H1 (cell line): ENCODE results near the gene FSIP1. TPM values are rescaled to one million over a fixed set of nuclear protein-coding genes. Genes with fewer than 3 reads are reported as not detected.

ENCODE experiments used
- CTCF ChIA-PET: fragments of 300-600 bp; sonication (Branson Sonifier 250); formaldehyde crosslinking; loops from one replicate; lab custom pipeline; 2021; ENCODE audit not compliant: partially characterized antibody; lab: Charles Lee
- POLR2A ChIA-PET: fragments of 300-600 bp; sonication (Branson Sonifier 250); formaldehyde crosslinking; loops from one replicate; lab custom pipeline; 2021; ENCODE audit warnings: inconsistent platforms; ENCODE audit not compliant: partially characterized antibody; lab: Charles Lee
- DNase-seq, 2 experiments: peaks; one replicate each; pipeline versions ENCODE4 v3.0.0 to v3.0.0-alpha.2; 2010 to 2022; ENCODE audit warnings: low spot score in 2 of 2, low read depth in 1 of 2, mixed read lengths in 1 of 2
- FAIRE-seq: peaks from 2 replicates; lab custom pipeline; 2011; peaks lifted over from hg19 to GRCh38; lab: Jason Lieb, UNC
- H2AFZ ChIP-seq: 2 replicates; pipeline ENCODE4 v1.8.1; 2012; ENCODE audit warnings: low read length, inconsistent platforms
- H2AK5ac ChIP-seq: 2 replicates; pipeline ENCODE4 v1.6.1; 2013; ENCODE audit warnings: low read depth, low read length
- H2BK120ac ChIP-seq: replicated peaks from 2 replicates; pipeline ENCODE3; 2013; ENCODE audit warnings: low read depth, low read length, inconsistent platforms
- H2BK12ac ChIP-seq: 2 replicates; pipeline ENCODE4 v1.6.1; 2013; ENCODE audit warnings: low read depth, low read length
- H2BK15ac ChIP-seq: 2 replicates; pipeline ENCODE4 v1.6.1; 2013; ENCODE audit warnings: low read length
- H2BK20ac ChIP-seq: 2 replicates; pipeline ENCODE4 v1.6.1; 2013; ENCODE audit warnings: low read length
- H2BK5ac ChIP-seq: 2 replicates; pipeline ENCODE4 v1.6.1; 2013; ENCODE audit warnings: low read depth, low read length
- H3K14ac ChIP-seq: 2 replicates; pipeline ENCODE4 v1.6.1; 2013; ENCODE audit warnings: inconsistent platforms; ENCODE audit not compliant: insufficient read length
- H3K18ac ChIP-seq: 2 replicates; pipeline ENCODE4 v1.6.1; 2013; ENCODE audit warnings: low read length; ENCODE audit errors: extremely low read depth
- H3K23ac ChIP-seq: 2 replicates; pipeline ENCODE4 v1.6.1; 2013; ENCODE audit warnings: inconsistent platforms; ENCODE audit not compliant: insufficient read length
- H3K23me2 ChIP-seq: 2 replicates; pipeline ENCODE4 v1.6.1; 2013; ENCODE audit warnings: low read depth, low read length
- H3K27ac ChIP-seq: 2 replicates; pipeline ENCODE4 v1.6.1; 2011; ENCODE audit warnings: low read depth, low read length, inconsistent platforms
- H3K27me3 ChIP-seq, 4 experiments: replicated peaks in 1 of 4; 1 replicate in 1 of 4; 2 replicates in 3 of 4; pipeline versions ENCODE4 v1.6.1 to v1.8.1; 2011 to 2013; ENCODE audit warnings: low read length in 3 of 4, mild to moderate bottlenecking in 3 of 4, inconsistent platforms in 2 of 4, mixed read lengths in 2 of 4, moderate library complexity in 1 of 4; ENCODE audit not compliant: control insufficient read depth in 3 of 4, insufficient read depth in 3 of 4; ENCODE audit errors: extremely low read depth in 1 of 4
- H3K36me3 ChIP-seq, 4 experiments: 2 replicates each; pipeline versions ENCODE4 v1.6.1 to v1.8.1; 2011 to 2013; ENCODE audit warnings: mild to moderate bottlenecking in 4 of 4, low read length in 3 of 4, moderate library complexity in 2 of 4, control low read depth in 1 of 4, inconsistent platforms in 1 of 4; ENCODE audit not compliant: insufficient read depth in 4 of 4, control insufficient read depth in 2 of 4
- H3K4ac ChIP-seq: replicated peaks from 2 replicates; pipeline ENCODE3; 2013; ENCODE audit warnings: low read length, low read depth, mixed read lengths, inconsistent platforms; ENCODE audit not compliant: insufficient read length
- H3K4me1 ChIP-seq, 4 experiments: replicated peaks in 1 of 4; 1 replicate in 1 of 4; 2 replicates in 3 of 4; pipeline versions ENCODE4 v1.6.1 to v1.8.1; 2011 to 2013; ENCODE audit warnings: low read length in 3 of 4, inconsistent platforms in 2 of 4, mixed read lengths in 1 of 4; ENCODE audit not compliant: insufficient read depth in 4 of 4, control insufficient read depth in 3 of 4
- H3K4me2 ChIP-seq, 2 experiments: 2 replicates each; pipeline versions ENCODE4 v1.6.1 to v1.8.1; 2011 to 2013; ENCODE audit warnings: low read depth in 2 of 2, low read length in 2 of 2, control low read depth in 1 of 2, inconsistent platforms in 1 of 2, mild to moderate bottlenecking in 1 of 2; ENCODE audit not compliant: insufficient read depth in 1 of 2
- H3K4me3 ChIP-seq, 4 experiments: fragments of 200-600, 300-600 bp in 1 of 4; sonication (generic), shearing (Covaris generic), sonication (Bioruptor Twin) in 1 of 4; 2 replicates each; pipeline versions ENCODE4 v1.5.1 to v1.8.1; 2011 to 2016; ENCODE audit warnings: low read length in 4 of 4, low read depth in 3 of 4, control low read depth in 2 of 4, inconsistent platforms in 2 of 4, mild to moderate bottlenecking in 2 of 4, mixed read lengths in 1 of 4, moderate library complexity in 1 of 4; ENCODE audit not compliant: insufficient read depth in 2 of 4; ENCODE audit errors: extremely low read depth in 1 of 4
- H3K56ac ChIP-seq: replicated peaks from 2 replicates; pipeline ENCODE3; 2013; ENCODE audit warnings: low read depth, mild to moderate bottlenecking, mixed read lengths, low read length, inconsistent platforms; ENCODE audit not compliant: insufficient read length
- H3K79me1 ChIP-seq: 2 replicates; pipeline ENCODE4 v1.6.1; 2013; ENCODE audit warnings: low read depth, low read length, control low read depth
- H3K79me2 ChIP-seq, 2 experiments: 2 replicates each; pipeline versions ENCODE4 v1.6.1 to v1.8.1; 2012 to 2013; ENCODE audit warnings: low read length in 2 of 2, mild to moderate bottlenecking in 2 of 2, inconsistent platforms in 1 of 2; ENCODE audit not compliant: insufficient read depth in 2 of 2, control insufficient read depth in 1 of 2
- H3K9ac ChIP-seq, 4 experiments: replicated peaks in 1 of 4; 1 replicate in 1 of 4; 2 replicates in 3 of 4; pipeline versions ENCODE4 v1.6.1 to v1.8.1; 2011 to 2013; ENCODE audit warnings: low read depth in 3 of 4, low read length in 3 of 4, control low read depth in 2 of 4, mild to moderate bottlenecking in 2 of 4, moderate library complexity in 2 of 4, inconsistent platforms in 1 of 4; ENCODE audit errors: extremely low read depth in 1 of 4
- H3K9me3 ChIP-seq, 2 experiments: 2 replicates each; pipeline versions ENCODE4 v1.6.1 to v1.8.1; 2012 to 2013; ENCODE audit warnings: mild to moderate bottlenecking in 2 of 2, moderate library complexity in 2 of 2, control low read depth in 1 of 2, inconsistent platforms in 1 of 2, low read depth in 1 of 2, low read length in 1 of 2, mixed read lengths in 1 of 2; ENCODE audit not compliant: insufficient read depth in 2 of 2
- H4K20me1 ChIP-seq, 2 experiments: replicated peaks in 1 of 2; 2 replicates each; pipeline versions ENCODE3 to v1.8.1; 2011 to 2013; ENCODE audit warnings: inconsistent platforms in 2 of 2, low read length in 2 of 2, mild to moderate bottlenecking in 1 of 2; ENCODE audit not compliant: insufficient read depth in 2 of 2, control insufficient read depth in 1 of 2
- H4K5ac ChIP-seq: 2 replicates; pipeline ENCODE4 v1.6.1; 2013; ENCODE audit warnings: low read length, low read depth, mixed read lengths, inconsistent platforms; ENCODE audit not compliant: insufficient read length
- H4K8ac ChIP-seq: 2 replicates; pipeline ENCODE4 v1.8.0; 2013; ENCODE audit warnings: mild to moderate bottlenecking, moderate library complexity, low read length, inconsistent platforms; ENCODE audit not compliant: insufficient read depth; ENCODE audit errors: extremely low read depth
- H4K91ac ChIP-seq: replicated peaks from 2 replicates; pipeline ENCODE3; 2013; ENCODE audit warnings: low read length, mixed read lengths, inconsistent platforms; ENCODE audit not compliant: insufficient read length
- CBX5 ChIP-seq: fragments of 300-800, 300-1000 bp; sonication (generic); IDR thresholded peaks from 2 replicates; pipeline ENCODE4 v1.7.1; 2016; ENCODE audit warnings: antibody characterized with exemption, low read length, low read depth
- KDM4A ChIP-seq: IDR thresholded peaks from one replicate; pipeline ENCODE4 v1.7.1; 2012; ENCODE audit warnings: low read depth, mild to moderate bottlenecking, moderate library complexity, low read length, inconsistent platforms; ENCODE audit not compliant: severe bottlenecking
- RAD21 ChIP-seq, 2 experiments: IDR thresholded peaks in 1 of 2; conservative IDR thresholded peaks in 1 of 2; 2 replicates each; pipeline ENCODE4 v1.6.1; 2011; ENCODE audit warnings: low read depth in 2 of 2, low read length in 2 of 2, improper control_type of control experiment in 1 of 2, inconsistent platforms in 1 of 2, mild to moderate bottlenecking in 1 of 2, moderate library complexity in 1 of 2
- RBBP5 ChIP-seq: IDR thresholded peaks from 2 replicates; pipeline ENCODE4 v1.7.1; 2012; ENCODE audit warnings: low read depth, mild to moderate bottlenecking, inconsistent platforms, low read length, moderate library complexity, borderline replicate concordance
- RXRA ChIP-seq: IDR thresholded peaks from 2 replicates; pipeline ENCODE4 v1.6.1; 2011; ENCODE audit warnings: low read depth, mild to moderate bottlenecking, low read length, moderate library complexity; ENCODE audit not compliant: insufficient read depth
- WGBS, 2 experiments: shearing (Covaris generic) in 1 of 2; methylation state at CpG; one replicate each; pipeline versions ENCODE4 v1.1.6 to v1.1.7; 2013 to 2015; ENCODE audit warnings: low lambda C conversion rate in 2 of 2, mixed read lengths in 2 of 2, inconsistent platforms in 1 of 2, low coverage in 1 of 2, missing lambda C conversion rate in 1 of 2; ENCODE audit not compliant: insufficient replicate concordance in 2 of 2, insufficient coverage in 1 of 2, insufficient read length in 1 of 2; ENCODE audit errors: extremely low coverage in 1 of 2, missing lambda C conversion rate in 1 of 2; 5-methylcytosine and 5-hydroxymethylcytosine counted together
- polyA plus RNA-seq, 7 experiments: library from polyadenylated mRNA; depleted of rRNA in 3 of 7; stranded (reverse) in 5 of 7; unstranded in 2 of 7; fragments of >200 nt in 5 of 7; fragments of 200-250 nt in 2 of 7; gene quantifications; 1 replicate in 5 of 7; 2 replicates in 1 of 7; 4 replicates in 1 of 7; pipeline versions ENCODE4 v1.2.1 to v1.2.3, GENCODE V29; 2011 to 2013; ENCODE audit warnings: missing spikeins in 2 of 7, mixed read lengths in 2 of 7
- total RNA-seq: library from RNA; stranded (reverse); fragmentation: NEBNext Ultra II Directional; extraction: Animal tissue kit (Norgen Biotek cat#: 25700); gene quantifications from 2 replicates; pipeline ENCODE4 v1.2.1, GENCODE V29; 2021
- TF ChIP-seq, protein P1 (sequence below), 3 experiments: IDR thresholded peaks; 1 replicate in 2 of 3; 2 replicates in 1 of 3; pipeline versions ENCODE4 v1.5.1 to v1.6.1; 2011; ENCODE audit warnings: low read length in 3 of 3, mild to moderate bottlenecking in 3 of 3, inconsistent platforms in 2 of 3, low read depth in 1 of 3, moderate library complexity in 1 of 3; ENCODE audit not compliant: insufficient read depth in 1 of 3; ENCODE audit errors: control extremely low read depth in 1 of 3

FSIP1 gene
- total and polyA plus RNA-seq, 2 of the 8 experiments (the other 6 are each of a cell fraction or from before 2014, with no cell fraction given): 0.18 to 1.3 TPM

GRCh38 chr15:39767921-39768320, 14.7 kb downstream of the FSIP1 start:
- no peaks in the 10 kb centered on the region for H3K79me1 ChIP-seq
- DNase-seq: no peak
- no peak overlapping the region for H2BK15ac ChIP-seq
- no peak overlapping the region for H4K8ac ChIP-seq
- no peak overlapping the region for H3K4me3 ChIP-seq
- H3K27ac ChIP-seq: no peak overlapping the region
- H3K23me2 ChIP-seq: no peaks in the 10 kb centered on the region
- POLR2A ChIA-PET: no interaction called here
- H3K4me2 ChIP-seq: no peak overlapping the region
- no peak for FAIRE-seq
- no peak overlapping the region for H3K23ac ChIP-seq
- H3K56ac ChIP-seq: no peak overlapping the region
- H2AK5ac ChIP-seq: no peak overlapping the region
- CTCF ChIA-PET: interaction anchor here (1.0 to 5.1 kb wide), 12 partner anchors 9 to 206 kb away, joined by 3 to 31 read pairs (median 3); no protein-coding TSS in a partner anchor
- H3K18ac ChIP-seq: no peak overlapping the region
- no peaks in the 10 kb centered on the region for H3K4me1 ChIP-seq
- 75% methylated on average over 5 of the region's 5 CpGs; no CpG with 5 or more reads in 1 of the 2 experiments for WGBS, 2 experiments
- H2AFZ ChIP-seq: no peak overlapping the region
- H2BK12ac ChIP-seq: no peak overlapping the region
- 0 out of 2 replicates have a peak overlapping the region, but pooled peaks have one; percentile 76 for H2BK20ac ChIP-seq
- H4K5ac ChIP-seq: no peak overlapping the region
- H4K20me1 ChIP-seq: no peaks in the 10 kb centered on the region
- H4K91ac ChIP-seq: no peak overlapping the region
- no peak overlapping the region for H2BK120ac ChIP-seq
- H3K9me3 ChIP-seq: no peaks in the 10 kb centered on the region
- no peak overlapping the region for H3K9ac ChIP-seq
- H3K27me3 ChIP-seq: no peaks in the 10 kb centered on the region
- no peak for TF ChIP-seq CBX5
- TF ChIP-seq, protein P1, sequence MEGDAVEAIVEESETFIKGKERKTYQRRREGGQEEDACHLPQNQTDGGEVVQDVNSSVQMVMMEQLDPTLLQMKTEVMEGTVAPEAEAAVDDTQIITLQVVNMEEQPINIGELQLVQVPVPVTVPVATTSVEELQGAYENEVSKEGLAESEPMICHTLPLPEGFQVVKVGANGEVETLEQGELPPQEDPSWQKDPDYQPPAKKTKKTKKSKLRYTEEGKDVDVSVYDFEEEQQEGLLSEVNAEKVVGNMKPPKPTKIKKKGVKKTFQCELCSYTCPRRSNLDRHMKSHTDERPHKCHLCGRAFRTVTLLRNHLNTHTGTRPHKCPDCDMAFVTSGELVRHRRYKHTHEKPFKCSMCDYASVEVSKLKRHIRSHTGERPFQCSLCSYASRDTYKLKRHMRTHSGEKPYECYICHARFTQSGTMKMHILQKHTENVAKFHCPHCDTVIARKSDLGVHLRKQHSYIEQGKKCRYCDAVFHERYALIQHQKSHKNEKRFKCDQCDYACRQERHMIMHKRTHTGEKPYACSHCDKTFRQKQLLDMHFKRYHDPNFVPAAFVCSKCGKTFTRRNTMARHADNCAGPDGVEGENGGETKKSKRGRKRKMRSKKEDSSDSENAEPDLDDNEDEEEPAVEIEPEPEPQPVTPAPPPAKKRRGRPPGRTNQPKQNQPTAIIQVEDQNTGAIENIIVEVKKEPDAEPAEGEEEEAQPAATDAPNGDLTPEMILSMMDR (IDR thresholded peaks at IDR 0.05; ENCODE audit: control extremely low read depth in 1 of 3, insufficient read depth in 1 of 3, low read depth in 1 of 3, low read length in 3 of 3): peak; percentile 35 to 47 (median 45)
- TF ChIP-seq KDM4A: no peak
- no peak for TF ChIP-seq RBBP5
- TF ChIP-seq RAD21 (IDR thresholded peaks at IDR 0.05 in 1 of 2, conservative IDR thresholded peaks at IDR 0.05 in 1 of 2; ENCODE audit: low read depth in 2 of 2, low read length in 2 of 2): peak; percentile 25 to 46; a peak in 3 of 4 replicates
- TF ChIP-seq RXRA: no peak
- TF ChIP-seq, all 59 proteins: peak for 2
- H3K79me2 ChIP-seq: no peaks in the 10 kb centered on the region
- no peak overlapping the region for H3K4ac ChIP-seq
- no peak overlapping the region for H2BK5ac ChIP-seq
- H3K36me3 ChIP-seq: no peaks in the 10 kb centered on the region
- H3K14ac ChIP-seq: no peak overlapping the region
